HG03575 (cell line): ENCODE results near the gene FAM47E.
"Not testable (repeated sequence)": the region's sequence is repeated elsewhere in the genome, so short reads cannot be mapped to it uniquely, and the experiment has no call there.

Experiments used
- ATAC-seq: cut with Tn5 transposase; IDR thresholded peaks from one replicate; pipeline ENCODE4 v1.9.1; 2021; ENCODE audit not compliant: unreplicated experiment, insufficient number of reproducible peaks, low FRiP score; ENCODE audit errors: extremely low read depth

The FAM47E gene

GRCh38 chr4:76219299-76220055 lies 32.0 kb upstream of the FAM47E start:
- no peak for ATAC-seq

GRCh38 chr4:76224171-76224570 lies 27.4 kb upstream of the FAM47E start:
- ATAC-seq = no peak

GRCh38 chr4:76226418-76226817 lies 25.1 kb upstream of the FAM47E start:
- no peak for ATAC-seq

- no peak for ATAC-seq
These were observed 18.8 kb upstream of the FAM47E start for GRCh38 chr4:76232681-76233080.

- ATAC-seq = no peak
These were observed 18.4 kb upstream of the FAM47E start for GRCh38 chr4:76233083-76233482.

GRCh38 chr4:76233529-76233928 lies 18.0 kb upstream of the FAM47E start:
- ATAC-seq = no peak

GRCh38 chr4:76233967-76234678 lies 17.4 kb upstream of the FAM47E start:
- ATAC-seq = no peak

GRCh38 chr4:76234679-76235044 lies 16.9 kb upstream of the FAM47E start:
- ATAC-seq = no peak

- no peak for ATAC-seq
These were observed 16.1 kb upstream of the FAM47E start for GRCh38 chr4:76235407-76235806.

GRCh38 chr4:76235915-76236314 lies 15.6 kb upstream of the FAM47E start:
- no peak for ATAC-seq

GRCh38 chr4:76238236-76238635 lies 13.3 kb upstream of the FAM47E start:
- ATAC-seq = no peak

GRCh38 chr4:76238701-76239100 lies 12.8 kb upstream of the FAM47E start:
- ATAC-seq = no peak

- ATAC-seq = no peak
These were observed 11.3 kb upstream of the FAM47E start for GRCh38 chr4:76240236-76240635.

- ATAC-seq = not testable (repeated sequence)
These were observed 7.6 kb upstream of the FAM47E start for GRCh38 chr4:76243877-76244276.

GRCh38 chr4:76246025-76246424 lies 5.5 kb upstream of the FAM47E start:
- no peak for ATAC-seq

GRCh38 chr4:76246852-76247251 lies 4.7 kb upstream of the FAM47E start:
- no peak for ATAC-seq

GRCh38 chr4:76250962-76251361 lies 559 bp upstream of the FAM47E start:
- no peak for ATAC-seq

GRCh38 chr4:76252271-76252653 lies 741 bp downstream of the FAM47E start:
- no peak for ATAC-seq

GRCh38 chr4:76253511-76253910 lies 2.0 kb downstream of the FAM47E start:
- no peak for ATAC-seq

GRCh38 chr4:76256032-76256431 lies 4.5 kb downstream of the FAM47E start:
- ATAC-seq = no peak

- no peak for ATAC-seq
These were observed 5.4 kb downstream of the FAM47E start for GRCh38 chr4:76256968-76257367.
